Erythroblast (primary cell): ENCODE measurements around the gene ATXN10.

Experiments
- GATA1 ChIP-seq: IDR thresholded peaks from 2 replicates; pipeline ENCODE4 v1.6.1; 2011; ENCODE audit warnings: low read depth, mild to moderate bottlenecking, control low read depth, low read length, moderate library complexity
- POLR2A ChIP-seq: IDR thresholded peaks from 2 replicates; pipeline ENCODE4 v1.6.1; 2011; ENCODE audit warnings: mild to moderate bottlenecking, low read length

- TF ChIP-seq POLR2A (no peak), GATA1 (no peak)
These were observed 103.4 kb downstream of the ATXN10 start for GRCh38 chr22:45775062-45775461.
